GM21825 (cell line): ENCODE measurements around the gene TCL1B.
"Not testable (repeated sequence)": the region's sequence is repeated elsewhere in the genome, so short reads cannot be mapped to it uniquely, and the experiment has no call there.

ENCODE experiments used
- ATAC-seq: cut with Tn5 transposase; IDR thresholded peaks from one replicate; pipeline ENCODE4 v1.9.1; 2021; ENCODE audit warnings: mild to moderate bottlenecking, moderate library complexity; ENCODE audit not compliant: unreplicated experiment

Gene TCL1B

DNA sequence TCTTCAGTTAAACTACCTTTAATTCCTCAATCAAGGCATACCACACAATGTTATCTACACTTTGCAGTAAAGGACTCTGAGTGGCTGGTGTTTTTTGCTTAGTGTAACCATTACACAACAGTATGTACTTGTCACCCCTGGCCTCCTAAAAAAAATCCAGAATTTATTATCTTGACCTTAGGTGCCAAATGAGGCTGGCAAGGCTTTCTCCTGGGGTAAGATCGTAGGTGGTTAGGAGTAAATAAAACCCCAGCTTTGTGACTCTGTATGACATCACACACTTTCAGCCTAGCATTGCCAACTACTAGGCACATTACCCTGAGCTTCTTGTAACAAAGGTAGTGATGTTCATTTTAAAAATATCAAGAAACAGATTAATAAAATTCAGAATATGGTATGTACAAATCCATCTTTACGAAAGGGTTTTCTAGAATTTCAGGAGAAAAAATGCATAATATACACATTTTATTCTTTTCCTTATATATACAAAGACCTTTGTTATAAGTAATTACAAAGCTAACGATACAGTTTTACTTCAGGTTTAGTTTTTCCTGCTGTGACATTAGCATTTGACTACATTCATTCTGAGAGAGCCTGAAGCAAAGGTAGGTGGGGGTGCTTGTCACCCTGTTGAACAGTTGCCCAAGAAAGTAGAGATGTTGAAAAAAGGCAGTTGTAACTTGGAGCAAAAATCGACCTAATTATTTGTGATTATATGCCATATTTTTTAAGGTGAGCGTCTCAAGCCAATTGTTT lies 14.2 kb downstream of the TCL1B start:
- no peak for ATAC-seq

GRCh38 chr14:95701846-95702221 lies 15.6 kb downstream of the TCL1B start:
- ATAC-seq: no peak

- no peak for ATAC-seq
Measured at GRCh38 chr14:95703341-95703740, 17.1 kb downstream of the TCL1B start.

- ATAC-seq: no peak
Measured at GRCh38 chr14:95703805-95704204, 17.6 kb downstream of the TCL1B start.

- no peak for ATAC-seq
Measured at GRCh38 chr14:95705518-95705917, 19.3 kb downstream of the TCL1B start.

GRCh38 chr14:95707327-95707726 lies 21.1 kb downstream of the TCL1B start:
- ATAC-seq: no peak

- ATAC-seq: no peak
Measured at GRCh38 chr14:95710106-95710505, 23.9 kb downstream of the TCL1B start.

- peak; percentile 35 for ATAC-seq
Measured at GRCh38 chr14:95711476-95712176, 25.4 kb downstream of the TCL1B start.

DNA sequence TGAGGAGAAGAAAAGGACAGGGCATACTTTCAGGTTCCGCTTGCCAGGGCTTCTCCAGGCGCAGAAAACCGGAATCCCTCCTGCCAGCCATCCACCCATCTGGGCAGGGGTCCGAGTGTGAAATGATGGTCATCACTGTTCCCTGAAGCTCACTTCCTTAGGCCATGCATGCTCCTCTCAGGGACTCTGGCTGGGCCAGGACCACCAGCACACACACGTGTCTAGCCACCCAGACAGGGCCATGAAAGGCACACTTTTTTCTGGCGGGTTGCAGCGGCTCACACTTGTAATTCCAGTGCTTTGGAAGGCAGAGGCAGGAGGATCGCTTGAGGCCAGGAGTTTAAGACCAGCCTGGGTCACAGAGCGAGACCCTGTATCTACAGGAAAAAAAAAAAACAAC lies 26.2 kb downstream of the TCL1B start:
- no peak for ATAC-seq

GRCh38 chr14:95713596-95714371 lies 27.6 kb downstream of the TCL1B start, which contains the start of gene TCL1A:
TCL1A (minus strand) TSS chr14:95714125; CDS start chr14:95714066, 59 bp downstream.
- peak; percentile 83 for ATAC-seq

DNA sequence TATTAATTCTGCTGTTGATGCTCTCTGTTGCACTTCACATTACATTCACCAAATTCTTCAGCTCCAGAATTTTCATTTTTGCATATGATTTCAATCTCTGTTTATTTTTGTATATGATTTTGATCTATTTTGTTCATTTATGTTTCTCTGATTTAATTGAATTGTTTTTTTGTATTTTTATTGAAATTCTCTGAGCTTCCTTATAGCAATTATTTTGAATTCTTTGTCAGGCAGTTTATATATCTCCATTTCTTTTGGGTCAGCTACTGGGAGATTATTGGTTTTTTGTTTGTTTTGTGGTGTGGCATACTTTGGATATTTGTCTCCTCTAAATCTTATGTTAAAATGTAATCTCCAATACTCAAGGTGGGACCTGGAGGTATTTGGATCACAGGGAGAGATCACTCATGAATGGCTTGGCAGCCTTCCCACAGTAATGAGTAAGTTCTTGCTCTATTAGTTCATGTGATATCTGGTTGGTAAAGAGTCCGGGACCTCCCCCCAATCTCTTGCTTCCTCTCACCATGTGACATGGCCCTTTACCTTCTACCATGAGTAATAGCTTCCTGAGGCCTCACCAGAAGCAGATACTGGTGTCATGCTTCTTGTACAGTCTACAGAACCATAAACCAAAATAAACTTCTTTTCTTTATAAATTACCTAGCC lies 36.4 kb downstream of the TCL1B start:
- ATAC-seq: no peak

DNA sequence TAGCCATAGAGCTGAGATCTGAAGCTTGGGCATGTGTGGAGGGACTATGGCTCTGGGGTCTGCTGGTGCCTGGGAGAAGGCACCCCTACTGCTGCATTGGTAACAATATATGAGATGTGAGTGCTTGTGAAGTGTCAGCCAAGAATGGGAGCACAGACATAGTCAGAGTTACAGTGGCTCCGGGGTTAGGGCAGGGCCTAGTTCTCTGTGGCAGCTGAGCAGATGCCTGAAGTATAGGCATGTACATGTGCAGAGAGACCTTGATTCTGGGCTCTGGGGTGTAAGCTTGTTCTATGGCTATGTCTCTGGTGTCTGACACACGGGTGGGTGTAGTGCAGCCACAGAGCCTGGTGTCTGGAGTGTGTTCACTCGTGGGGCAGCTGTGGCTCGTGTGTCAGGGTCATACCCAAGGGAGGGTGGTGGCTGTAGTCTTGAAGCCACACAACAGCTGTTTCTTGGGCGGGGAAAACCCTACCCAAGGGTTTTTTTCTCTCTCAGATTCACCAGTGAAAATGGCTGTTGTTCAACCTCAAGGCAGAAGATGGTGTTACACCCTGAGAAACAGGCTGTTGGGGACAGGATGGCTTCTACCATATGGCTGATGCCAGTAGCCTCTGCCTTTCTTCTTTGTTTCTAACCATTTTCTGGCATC lies 39.6 kb downstream of the TCL1B start:
- ATAC-seq: peak; percentile 78

- no peak for ATAC-seq
Measured at GRCh38 chr14:95727056-95727700, 41.0 kb downstream of the TCL1B start.

DNA sequence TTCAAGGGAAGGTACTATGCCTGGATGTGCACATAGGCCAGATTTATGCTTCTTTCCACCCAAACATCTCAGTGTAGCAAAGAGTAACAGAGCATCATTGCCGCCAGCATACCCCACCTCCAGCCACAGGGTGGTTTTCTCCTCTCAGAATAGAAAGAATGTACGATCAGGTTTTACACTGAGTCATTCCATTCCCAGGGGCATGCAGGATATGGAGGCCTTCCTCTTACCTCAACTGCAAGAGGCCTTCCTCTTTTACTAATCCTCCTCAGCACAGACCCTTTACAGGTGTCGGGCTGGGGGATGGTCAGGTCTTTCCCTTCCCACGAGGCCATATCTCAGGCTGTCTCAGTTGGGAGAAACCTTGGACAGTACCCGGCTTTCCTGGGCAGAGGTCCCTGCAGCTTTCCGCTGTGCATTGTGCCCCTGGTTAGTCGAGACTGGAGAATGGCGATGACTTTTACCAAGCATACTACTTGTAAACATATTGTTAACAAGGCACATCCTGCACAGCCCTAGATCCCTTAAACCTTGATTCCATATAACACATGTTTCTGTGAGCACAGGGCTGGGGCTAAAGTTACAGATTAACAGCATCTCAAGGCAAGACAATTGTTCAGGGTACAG lies 43.3 kb downstream of the TCL1B start:
- not testable (repeated sequence) for ATAC-seq

DNA sequence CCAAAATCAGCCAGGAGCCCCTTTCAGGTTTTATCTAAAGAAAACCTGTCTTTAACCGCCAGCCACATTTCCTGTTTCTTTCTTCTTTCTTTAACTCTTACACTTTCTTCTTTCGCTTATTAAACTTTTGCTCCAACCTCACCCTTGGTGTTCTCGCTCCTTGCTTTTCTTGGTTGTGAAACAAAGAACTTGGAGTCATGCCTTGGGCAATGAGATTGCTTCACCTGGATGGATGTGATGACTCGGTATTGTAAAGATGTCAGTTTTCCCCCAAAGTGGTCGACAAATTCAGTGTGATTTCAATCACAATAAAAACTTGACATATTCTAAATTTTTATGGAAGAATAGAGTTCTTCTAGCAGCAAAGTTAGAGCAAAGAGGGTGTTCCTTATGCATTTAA lies 43.9 kb downstream of the TCL1B start:
- ATAC-seq: no peak

DNA sequence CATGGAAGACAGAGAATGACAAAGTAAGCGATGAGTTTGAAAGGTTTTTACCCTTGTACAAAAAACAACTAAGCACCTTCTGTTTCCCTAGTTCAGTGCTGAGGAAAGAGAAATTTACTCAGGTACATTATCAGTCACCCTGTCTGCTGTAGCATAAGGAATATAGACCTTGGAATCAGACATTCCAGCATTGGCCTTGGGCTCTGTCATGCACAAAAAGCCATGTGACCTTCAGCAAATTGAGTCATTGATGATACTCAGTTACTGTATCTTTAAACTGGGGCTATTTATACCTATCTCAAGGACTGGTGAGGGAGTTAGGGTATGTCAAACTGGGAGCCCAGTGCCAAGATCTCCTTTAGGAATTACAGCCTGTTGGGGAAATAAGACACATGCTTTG lies 47.0 kb downstream of the TCL1B start:
- no peak for ATAC-seq

DNA sequence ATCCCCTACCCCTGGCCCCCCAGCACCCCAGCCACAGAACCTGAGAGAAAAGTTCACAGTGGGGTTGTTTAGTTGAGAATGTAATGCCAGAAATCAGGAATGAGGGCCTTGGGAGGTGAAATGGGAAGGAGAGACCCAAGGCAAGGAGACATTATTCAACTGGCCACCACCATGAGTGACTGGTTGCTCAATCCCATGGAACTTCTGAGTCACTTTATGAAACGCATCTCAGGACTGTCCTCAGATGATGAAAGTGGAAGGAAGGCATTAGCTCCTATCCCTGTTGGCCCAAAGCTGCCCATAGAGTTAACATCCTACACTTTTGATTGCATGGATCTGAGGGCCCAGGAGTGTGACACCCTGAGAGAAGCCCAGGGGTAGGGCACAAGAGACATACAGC lies 53.1 kb downstream of the TCL1B start:
- no peak for ATAC-seq

GRCh38 chr14:95741038-95741490 lies 54.8 kb downstream of the TCL1B start:
- no peak for ATAC-seq

GRCh38 chr14:95741781-95742180 lies 55.6 kb downstream of the TCL1B start:
- no peak for ATAC-seq
